Measurements from ENCODE around the gene QSOX2. TPM values are rescaled to one million over a fixed set of nuclear protein-coding genes. Genes with fewer than 3 reads are reported as not detected.

Gene QSOX2
- polyA plus RNA-seq, 3 donors from 2014 or later = 0.59 to 0.89 TPM; not detected in 1

- DNase-seq = peak in 2 of 3 donors; percentile 22 to 32
- Mint-ChIP-seq H3K27me3 (ENCODE audit: low read depth in 3 of 3) (peaks cover 10 to 17% (median 12%) of the 10 kb centered on the region in 3 donors), H3K36me3 (peaks cover 13 to 19% (median 17%) of the 10 kb centered on the region in 3 donors), H3K27ac (no peak within 1 kb of the TSS), H3K4me1 (peaks cover 5 to 16% of the 10 kb centered on the region in 2 donors), H3K9me3 (no peaks in the 10 kb centered on the region), H3K4me3 (no peak within 1 kb of the TSS)
Observed at GRCh38 chr9:136204838-136205706, 40.5 kb downstream of the QSOX2 start, which contains the start of gene LHX3. LHX3 (minus strand) TSS chr9:136205128; CDS start chr9:136205012, 116 bp downstream.

GRCh38 chr9:136204145-136204805 is 41.3 kb downstream of the QSOX2 start:
- H3K36me3 Mint-ChIP-seq = peaks cover 13 to 19% (median 17%) of the 10 kb centered on the region in 3 donors
- peaks cover 11 to 19% (median 14%) of the 10 kb centered on the region in 3 donors for H3K27me3 Mint-ChIP-seq (ENCODE audit: low read depth in 3 of 3)
- peaks cover 5 to 16% of the 10 kb centered on the region in 2 donors for H3K4me1 Mint-ChIP-seq
- no peak for DNase-seq
- no peak overlapping the region for H3K4me3 Mint-ChIP-seq
- H3K9me3 Mint-ChIP-seq = no peaks in the 10 kb centered on the region
- no peak overlapping the region for H3K27ac Mint-ChIP-seq

- Mint-ChIP-seq H3K4me3 (no peak overlapping the region), H3K27me3 (ENCODE audit: low read depth in 3 of 3) (peaks cover 11 to 19% (median 16%) of the 10 kb centered on the region in 3 donors), H3K27ac (no peak overlapping the region), H3K36me3 (peaks cover 13 to 19% (median 17%) of the 10 kb centered on the region in 3 donors), H3K9me3 (no peaks in the 10 kb centered on the region), H3K4me1 (peaks cover 5 to 16% of the 10 kb centered on the region in 2 donors)
- DNase-seq = no peak
Observed at GRCh38 chr9:136203408-136204144, 42.0 kb downstream of the QSOX2 start.

GRCh38 chr9:136202454-136203407 is 42.9 kb downstream of the QSOX2 start:
- Mint-ChIP-seq H3K27ac (no peak overlapping the region), H3K9me3 (no peaks in the 10 kb centered on the region), H3K4me1 (peaks cover 5 to 16% of the 10 kb centered on the region in 2 donors), H3K27me3 (ENCODE audit: low read depth in 3 of 3) (peaks cover 13 to 21% (median 19%) of the 10 kb centered on the region in 3 donors), H3K36me3 (peaks cover 13 to 14% (median 13%) of the 10 kb centered on the region in 3 donors), H3K4me3 (no peak overlapping the region)
- DNase-seq = no peak

GRCh38 chr9:136201609-136202453 is 43.8 kb downstream of the QSOX2 start:
- no peak for DNase-seq
- Mint-ChIP-seq H3K27ac (no peak overlapping the region), H3K27me3 (ENCODE audit: low read depth in 3 of 3) (peaks cover 14 to 24% (median 19%) of the 10 kb centered on the region in 3 donors), H3K4me1 (peaks cover 0 to 9% of the 10 kb centered on the region in 2 donors), H3K36me3 (peaks cover 7 to 9% (median 8%) of the 10 kb centered on the region in 3 donors), H3K4me3 (no peak overlapping the region), H3K9me3 (peaks cover 0 to under 1% (median 0%) of the 10 kb centered on the region in 6 donors)

- Mint-ChIP-seq H3K4me3 (no peak overlapping the region), H3K27me3 (ENCODE audit: low read depth in 3 of 3) (peaks cover 17 to 28% (median 17%) of the 10 kb centered on the region in 3 donors), H3K9me3 (peaks cover 0 to 1% (median 0%) of the 10 kb centered on the region in 6 donors), H3K27ac (no peak overlapping the region), H3K36me3 (peaks cover 2 to 3% (median 3%) of the 10 kb centered on the region in 3 donors), H3K4me1 (peaks cover 0 to 2% of the 10 kb centered on the region in 2 donors)
- no peak for DNase-seq
Observed at GRCh38 chr9:136201174-136201573, 44.4 kb downstream of the QSOX2 start.

- H3K4me1 Mint-ChIP-seq = no peaks in the 10 kb centered on the region
- peaks cover 12 to 30% (median 17%) of the 10 kb centered on the region in 3 donors for H3K27me3 Mint-ChIP-seq (ENCODE audit: low read depth in 3 of 3)
- H3K27ac Mint-ChIP-seq = no peak overlapping the region
Observed at GRCh38 chr9:136200424-136200823, 45.2 kb downstream of the QSOX2 start.

GRCh38 chr9:136199391-136200288 is 46.0 kb downstream of the QSOX2 start:
- no peak overlapping the region for H3K27ac Mint-ChIP-seq
- no peaks in the 10 kb centered on the region for H3K36me3 Mint-ChIP-seq
- no peak for DNase-seq
- no peaks in the 10 kb centered on the region for H3K4me1 Mint-ChIP-seq
- H3K9me3 Mint-ChIP-seq = peaks cover 0 to 1% (median 0%) of the 10 kb centered on the region in 6 donors
- peaks cover 12 to 29% (median 17%) of the 10 kb centered on the region in 3 donors for H3K27me3 Mint-ChIP-seq (ENCODE audit: low read depth in 3 of 3)
- no peak overlapping the region for H3K4me3 Mint-ChIP-seq

More at GRCh38 chr9:136200424-136200823, 45.2 kb downstream of the QSOX2 start:
- DNase-seq = no peak
- Mint-ChIP-seq H3K4me3 (no peak overlapping the region), H3K9me3 (peaks cover 0 to 1% (median 0%) of the 10 kb centered on the region in 6 donors), H3K36me3 (no peaks in the 10 kb centered on the region)

GRCh38 chr9:136198605-136199083 is 47.0 kb downstream of the QSOX2 start:
- no peaks in the 10 kb centered on the region for H3K4me1 Mint-ChIP-seq
- DNase-seq = no peak
- no peak overlapping the region for H3K27ac Mint-ChIP-seq
- peaks cover 0 to 1% (median 0%) of the 10 kb centered on the region in 6 donors for H3K9me3 Mint-ChIP-seq
- no peaks in the 10 kb centered on the region for H3K36me3 Mint-ChIP-seq
- peaks cover 10 to 24% (median 12%) of the 10 kb centered on the region in 3 donors for H3K27me3 Mint-ChIP-seq (ENCODE audit: low read depth in 3 of 3)
- no peak overlapping the region for H3K4me3 Mint-ChIP-seq

GRCh38 chr9:136197930-136198604 is 47.5 kb downstream of the QSOX2 start:
- Mint-ChIP-seq H3K27ac (no peak overlapping the region), H3K9me3 (peaks cover 0 to 1% (median 0%) of the 10 kb centered on the region in 6 donors), H3K4me3 (no peak overlapping the region), H3K36me3 (no peaks in the 10 kb centered on the region), H3K4me1 (no peaks in the 10 kb centered on the region), H3K27me3 (ENCODE audit: low read depth in 3 of 3) (peaks cover 9 to 24% (median 10%) of the 10 kb centered on the region in 3 donors)
- DNase-seq = no peak
